ENCODE measurements around the gene GRIA2. TPM values are rescaled to one million over a fixed set of nuclear protein-coding genes. Genes with fewer than 3 reads are reported as not detected.

The GRIA2 gene
- total and polyA plus RNA-seq, 4 donors, result 0.28 TPM; not detected in 3

- H3K4me3 ChIP-seq (ENCODE audit: low read depth in 1 of 3, low read length in 3 of 3), result peak overlapping the region in 1 of 3 donors; percentile 32
- no peak overlapping the region for H3K27ac ChIP-seq (ENCODE audit: low read depth in 1 of 2, low read length in 2 of 2)
- H3K36me3 ChIP-seq (ENCODE audit: control insufficient read depth in 4 of 4, insufficient read depth in 3 of 4, low read depth in 1 of 4, low read length in 3 of 4), result no peaks in the 10 kb centered on the region
- TF ChIP-seq SP1 (IDR thresholded peaks at IDR 0.05) (no peak), REST (IDR thresholded peaks at IDR 0.05) (no peak), CTCF (IDR thresholded peaks at IDR 0.05; ENCODE audit: low read depth, low read length, missing input control) (no peak), GABPA (IDR thresholded peaks at IDR 0.05 in 1 of 2, conservative IDR thresholded peaks at IDR 0.05 in 1 of 2) (no peak), RAD21 (IDR thresholded peaks at IDR 0.05) (no peak), JUND (IDR thresholded peaks at IDR 0.05) (no peak), RXRA (IDR thresholded peaks at IDR 0.05) (no peak), HNF4G (IDR thresholded peaks at IDR 0.05) (no peak), EGR1 (IDR thresholded peaks at IDR 0.05; ENCODE audit: low read depth in 2 of 2) (no peak), ATF3 (IDR thresholded peaks at IDR 0.05) (no peak), NR2F2 (IDR thresholded peaks at IDR 0.05) (no peak), FOXA2 (IDR thresholded peaks at IDR 0.05) (no peak), MAX (IDR thresholded peaks at IDR 0.05) (no peak), HNF4A (conservative IDR thresholded peaks at IDR 0.05) (no peak), TAF1 (conservative IDR thresholded peaks at IDR 0.05) (no peak), ZBTB33 (IDR thresholded peaks at IDR 0.05) (no peak), FOXA1 (IDR thresholded peaks at IDR 0.05) (no peak), YY1 (IDR thresholded peaks at IDR 0.05) (no peak)
- peaks cover 0 to 24% (median 19%) of the 10 kb centered on the region in 4 donors for H3K27me3 ChIP-seq (ENCODE audit: control insufficient read depth in 4 of 4, insufficient read depth in 4 of 4, low read length in 3 of 4)
- peaks cover 3 to 18% (median 5%) of the 10 kb centered on the region in 4 donors for H3K4me1 ChIP-seq (ENCODE audit: control insufficient read depth in 4 of 4, insufficient read depth in 4 of 4, low read length in 3 of 4)
- no peaks in the 10 kb centered on the region for H3K9me3 ChIP-seq (ENCODE audit: control insufficient read depth in 4 of 4, low read length in 3 of 4)
- 8% methylated on average over 15 of the region's 15 CpGs for WGBS
- H3K9ac ChIP-seq (ENCODE audit: low read depth in 1 of 2, low read length in 2 of 2), result no peak overlapping the region
- no peak for DNase-seq (ENCODE audit: low spot score)
Measured at GRCh38 chr4:157222771-157223160, 2.2 kb downstream of the GRIA2 start.
